Right lobe of liver (tissue), 6 donors: ENCODE measurements around the gene MARF1. TPM values are rescaled to one million over a fixed set of nuclear protein-coding genes. Genes with fewer than 3 reads are reported as not detected.
"Not testable (repeated sequence)": the region's sequence is repeated elsewhere in the genome, so short reads cannot be mapped to it uniquely, and the experiment has no call there.

Source experiments
- ATAC-seq, 4 donors: fragments of 200-7000 bp; cut with Tn5 transposase; one replicate each; pipeline ENCODE4 v1.9.1; 2020; ENCODE audit warnings: mild to moderate bottlenecking in 4 of 4, moderate library complexity in 4 of 4
- DNase-seq, 3 donors: peaks; one replicate each; pipeline ENCODE4 v3.0.0-alpha.2; 2020
- H3K27ac ChIP-seq, 3 donors: fragments of 200-600 bp; one replicate each; pipeline ENCODE4 v1.8.0; 2022
- H3K27me3 ChIP-seq, 2 donors: fragments of 200-600 bp; one replicate each; pipeline ENCODE4 v1.8.0; 2022
- H3K36me3 ChIP-seq, 4 donors: fragments of 200-600 bp; sonication (generic) in 1 of 4; one replicate each; pipeline versions ENCODE4 v1.5.1 to v1.8.0; 2017 to 2022; ENCODE audit warnings: control low read depth in 1 of 4
- H3K4me1 ChIP-seq, 4 donors: fragments of 200-600 bp; sonication (generic) in 1 of 4; one replicate each; pipeline versions ENCODE4 v1.5.1 to v1.8.0; 2017 to 2022; ENCODE audit warnings: control low read depth in 1 of 4
- H3K4me3 ChIP-seq, 3 donors: fragments of 200-600 bp; one replicate each; pipeline ENCODE4 v1.8.0; 2022
- H3K9me3 ChIP-seq, 4 donors: fragments of 200-600 bp; sonication (generic) in 1 of 4; one replicate each; pipeline versions ENCODE4 v1.5.1 to v1.8.0; 2017 to 2022; ENCODE audit warnings: control low read depth in 1 of 4
- POLR2A ChIP-seq: fragments of 450-650 bp; IDR thresholded peaks from one replicate; pipeline ENCODE4 v1.6.1; 2017; ENCODE audit warnings: antibody characterized with exemption, mild to moderate bottlenecking
- whole genome bisulfite sequencing: methylation state at CpG from one replicate; pipeline ENCODE4 v1.1.6; 2018; ENCODE audit warnings: low coverage, low lambda C conversion rate; ENCODE audit not compliant: insufficient coverage; ENCODE audit errors: missing lambda C conversion rate; 5-methylcytosine and 5-hydroxymethylcytosine counted together
- intact Hi-C, 2 donors: fragments of 100-400 bp; cut with DNase I; formaldehyde crosslinking; loops; one replicate each; pipeline versions ENCODE4 v1.11.2 to v1.14.1; 2022
- total RNA-seq, 6 experiments: library from RNA; depleted of rRNA in 2 of 6; stranded (reverse); fragments of >200 nt in 2 of 6; fragmentation: NEBNext Ultra II Directional in 3 of 6; extraction: Animal tissue kit (Norgen Biotek cat#: 25700) in 3 of 6; gene quantifications; one replicate each; pipeline versions ENCODE4 v1.1.0 to v1.2.4, GENCODE V29; 2016 to 2023
- TF ChIP-seq, protein P1 (sequence below), 4 donors: fragments of 200-600 bp in 3 of 4; fragments of 450-650 bp in 1 of 4; IDR thresholded peaks; one replicate each; pipeline versions ENCODE4 v1.5.1 to v1.8.0; 2016 to 2022; ENCODE audit warnings: antibody characterized with exemption in 4 of 4, mild to moderate bottlenecking in 2 of 4
- donor health status: DM: no; HTN: yes; CAD: no.
- donor health status: DM: no; HTN: no; CAD: no.
- donor health status: DM: no; HTN: no; CAD: no.
- donor health status: DM: no; HTN: yes; CAD: no.
- donor health status: DM: no; HTN: yes; CAD: no.

Gene MARF1
- total RNA-seq, 6 experiments from 2014 or later, result 17.2 to 44.2 (median 31.2) TPM

DNA sequence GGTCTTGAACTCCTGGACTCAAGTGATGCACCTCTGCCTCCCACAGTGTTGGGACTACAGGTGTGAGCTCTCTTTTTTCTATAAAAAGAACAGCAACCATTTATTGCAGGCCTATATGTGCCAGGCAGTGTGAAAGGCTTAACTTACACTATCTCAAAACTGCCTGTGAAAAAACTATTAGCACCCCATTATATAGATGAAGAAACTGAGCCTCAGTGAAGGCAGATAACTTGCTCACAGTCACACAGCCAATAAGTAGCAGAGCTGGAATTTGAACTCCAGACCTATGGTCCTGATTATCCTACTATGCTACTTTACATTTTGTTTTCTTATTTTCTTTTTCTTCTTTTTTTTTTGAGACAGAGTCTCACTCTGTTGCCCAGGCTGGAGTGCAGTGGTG is 22.2 kb upstream of the MARF1 start:
- Histone ChIP-seq H3K36me3 (peaks cover 0 to 36% (median 0%) of the 10 kb centered on the region in 4 donors), H3K27me3 (no peaks in the 10 kb centered on the region), H3K9me3 (no peaks in the 10 kb centered on the region), H3K4me1 (no peaks in the 10 kb centered on the region), H3K27ac (no peak overlapping the region), H3K4me3 (no peak overlapping the region)
- TF ChIP-seq, protein P1, sequence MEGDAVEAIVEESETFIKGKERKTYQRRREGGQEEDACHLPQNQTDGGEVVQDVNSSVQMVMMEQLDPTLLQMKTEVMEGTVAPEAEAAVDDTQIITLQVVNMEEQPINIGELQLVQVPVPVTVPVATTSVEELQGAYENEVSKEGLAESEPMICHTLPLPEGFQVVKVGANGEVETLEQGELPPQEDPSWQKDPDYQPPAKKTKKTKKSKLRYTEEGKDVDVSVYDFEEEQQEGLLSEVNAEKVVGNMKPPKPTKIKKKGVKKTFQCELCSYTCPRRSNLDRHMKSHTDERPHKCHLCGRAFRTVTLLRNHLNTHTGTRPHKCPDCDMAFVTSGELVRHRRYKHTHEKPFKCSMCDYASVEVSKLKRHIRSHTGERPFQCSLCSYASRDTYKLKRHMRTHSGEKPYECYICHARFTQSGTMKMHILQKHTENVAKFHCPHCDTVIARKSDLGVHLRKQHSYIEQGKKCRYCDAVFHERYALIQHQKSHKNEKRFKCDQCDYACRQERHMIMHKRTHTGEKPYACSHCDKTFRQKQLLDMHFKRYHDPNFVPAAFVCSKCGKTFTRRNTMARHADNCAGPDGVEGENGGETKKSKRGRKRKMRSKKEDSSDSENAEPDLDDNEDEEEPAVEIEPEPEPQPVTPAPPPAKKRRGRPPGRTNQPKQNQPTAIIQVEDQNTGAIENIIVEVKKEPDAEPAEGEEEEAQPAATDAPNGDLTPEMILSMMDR (IDR thresholded peaks at IDR 0.05), result no peak
- TF ChIP-seq POLR2A, result no peak
- ATAC-seq, result no peak
- no peak for DNase-seq
- intact Hi-C loops, result no loop called here

DNA sequence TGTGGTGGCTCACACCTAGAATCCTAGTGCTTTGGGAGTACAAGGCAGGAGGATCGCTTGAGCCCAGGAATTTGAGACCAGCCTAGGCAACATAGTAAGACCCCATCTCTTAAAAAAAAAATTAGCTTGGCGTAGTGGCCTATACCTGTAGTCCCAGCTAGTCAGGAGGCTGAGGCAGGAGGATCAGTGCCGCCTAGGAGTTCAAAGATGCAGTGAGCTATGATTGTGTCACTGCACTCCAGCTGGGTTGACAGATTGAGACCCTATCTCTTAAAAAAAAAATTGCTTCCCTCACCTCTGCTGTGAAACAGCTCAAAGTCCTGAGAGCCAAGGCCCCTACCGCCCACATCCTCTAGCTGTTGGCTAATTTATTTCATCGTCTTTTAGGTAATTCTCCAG is 17.2 kb upstream of the MARF1 start:
- Histone ChIP-seq H3K4me3 (no peak overlapping the region), H3K9me3 (no peaks in the 10 kb centered on the region), H3K36me3 (peaks cover 0 to 5% (median 0%) of the 10 kb centered on the region in 4 donors), H3K27me3 (no peaks in the 10 kb centered on the region), H3K4me1 (no peaks in the 10 kb centered on the region), H3K27ac (no peak overlapping the region)
- DNase-seq (no peak), ATAC-seq (no peak)
- TF ChIP-seq, protein P1 (IDR thresholded peaks at IDR 0.05), result no peak
- TF ChIP-seq POLR2A, result no peak
- intact Hi-C loops, result no loop called here
- WGBS, result 67% methylated on average over 4 of the region's 5 CpGs

DNA sequence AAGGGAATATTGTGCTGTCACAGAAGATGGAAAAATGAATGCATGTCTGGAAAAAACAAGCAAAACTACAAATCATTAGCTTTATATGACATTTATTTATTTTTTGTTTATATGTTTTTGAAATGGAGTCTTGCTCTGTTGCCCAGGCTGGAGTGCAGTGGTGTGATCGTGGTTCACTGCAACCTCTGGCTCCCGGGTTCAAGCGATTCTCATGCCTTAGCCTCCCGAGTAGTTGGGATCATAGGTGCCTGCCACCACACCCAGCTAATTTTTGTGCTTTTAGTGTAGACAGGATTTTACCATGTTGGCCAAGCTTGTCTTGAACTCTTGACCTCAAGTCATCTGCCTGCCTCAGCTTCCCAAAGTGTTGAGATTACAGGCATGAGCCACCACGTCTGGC is 15.6 kb upstream of the MARF1 start:
- no peaks in the 10 kb centered on the region for H3K27me3 ChIP-seq
- H3K4me3 ChIP-seq, result no peak overlapping the region
- H3K27ac ChIP-seq, result no peak overlapping the region
- H3K36me3 ChIP-seq, result no peaks in the 10 kb centered on the region
- no peaks in the 10 kb centered on the region for H3K4me1 ChIP-seq
- TF ChIP-seq POLR2A, result no peak
- no peak for ATAC-seq
- WGBS, result 92% methylated on average over 5 of the region's 5 CpGs
- no peak for DNase-seq
- intact Hi-C loops, result no loop called here
- H3K9me3 ChIP-seq, result no peaks in the 10 kb centered on the region

DNA sequence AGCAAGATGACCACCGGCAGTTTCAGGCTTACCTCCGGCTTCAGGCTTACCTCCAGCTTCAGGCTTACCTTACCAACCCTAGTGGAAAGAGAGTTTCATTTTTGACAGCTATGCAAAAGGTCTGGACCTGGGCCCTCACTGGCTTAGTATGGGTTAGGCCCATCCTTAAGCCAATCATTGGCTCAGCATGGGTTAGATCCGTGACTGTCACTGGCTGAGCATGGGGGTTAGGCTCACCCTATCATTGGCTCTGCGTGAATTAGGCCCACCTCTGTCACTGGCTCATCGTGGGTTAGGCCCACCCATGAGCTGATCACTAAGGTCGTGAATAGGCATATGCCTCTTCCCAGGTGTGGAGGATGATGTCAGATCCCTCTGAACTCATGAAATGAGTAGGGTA is 15.2 kb upstream of the MARF1 start:
- Histone ChIP-seq H3K4me1 (no peaks in the 10 kb centered on the region), H3K9me3 (no peaks in the 10 kb centered on the region), H3K36me3 (no peaks in the 10 kb centered on the region), H3K27me3 (no peaks in the 10 kb centered on the region), H3K27ac (no peak overlapping the region), H3K4me3 (no peak overlapping the region)
- DNase-seq (no peak), ATAC-seq (no peak)
- 81% methylated on average over 3 of the region's 6 CpGs for WGBS
- intact Hi-C loops, result no loop called here
- TF ChIP-seq POLR2A, result no peak
- TF ChIP-seq, protein P1 (IDR thresholded peaks at IDR 0.05), result no peak

DNA sequence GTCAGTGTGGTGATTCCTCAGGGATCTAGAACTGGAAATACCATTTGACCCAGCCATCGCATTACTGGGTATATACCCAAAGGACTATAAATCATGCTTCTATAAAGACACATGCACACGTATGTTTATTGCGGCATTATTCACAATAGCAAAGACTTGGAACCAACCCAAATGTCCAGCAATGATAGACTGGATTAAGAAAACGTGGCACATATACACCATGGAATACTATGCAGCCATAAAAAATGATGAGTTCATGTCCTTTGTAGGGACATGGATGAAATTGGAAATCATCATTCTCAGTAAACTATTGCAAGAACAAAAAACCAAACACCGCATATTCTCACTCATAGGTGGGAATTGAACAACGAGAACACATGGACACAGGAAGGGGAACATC is 12.6 kb upstream of the MARF1 start:
- H3K36me3 ChIP-seq, H3K9me3 ChIP-seq, H3K27me3 ChIP-seq, DNase-seq, ATAC-seq, H3K27ac ChIP-seq, H3K4me1 ChIP-seq, H3K4me3 ChIP-seq, intact Hi-C loops: not testable (repeated sequence)
- WGBS, result 89% methylated on average over 1 of the region's 6 CpGs

DNA sequence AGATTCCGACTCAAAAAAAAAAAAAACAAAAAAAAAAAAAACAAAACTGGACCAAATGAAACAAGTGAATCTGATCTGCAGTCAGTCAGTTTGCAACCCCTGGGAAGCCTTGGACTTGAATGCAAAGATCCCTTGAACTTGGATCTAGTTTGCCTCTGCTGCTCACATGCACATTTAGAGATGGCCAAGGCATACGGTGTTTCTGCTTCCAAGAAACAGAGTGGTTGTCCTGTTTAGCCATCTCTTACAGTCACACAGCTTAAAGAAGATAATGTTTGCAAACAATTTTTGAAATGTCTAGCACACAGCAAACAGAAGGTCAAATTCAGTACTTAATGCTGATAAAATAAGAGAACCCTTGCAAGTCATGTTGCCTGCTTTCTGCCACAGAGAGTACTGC is 11.6 kb upstream of the MARF1 start:
- WGBS, result 78% methylated on average over 1 of the region's 2 CpGs

More for the DNA sequence above, 11.6 kb upstream of the MARF1 start:
- H3K9me3 ChIP-seq, result no peaks in the 10 kb centered on the region
- intact Hi-C loops, result no loop called here
- H3K27me3 ChIP-seq, result no peaks in the 10 kb centered on the region
- no peaks in the 10 kb centered on the region for H3K4me1 ChIP-seq
- no peak overlapping the region for H3K27ac ChIP-seq
- no peak overlapping the region for H3K4me3 ChIP-seq
- TF ChIP-seq, protein P1 (IDR thresholded peaks at IDR 0.05), result no peak
- ATAC-seq, result no peak
- DNase-seq, result no peak
- H3K36me3 ChIP-seq, result no peaks in the 10 kb centered on the region
